GM10847 (cell line): ENCODE results near the gene ADAM23.

Experiments used
- POLR2A ChIP-seq: IDR thresholded peaks from 2 replicates; pipeline ENCODE4 v1.6.1; 2011; ENCODE audit not compliant: insufficient read length; ENCODE audit errors: extremely low read depth

The ADAM23 gene

DNA sequence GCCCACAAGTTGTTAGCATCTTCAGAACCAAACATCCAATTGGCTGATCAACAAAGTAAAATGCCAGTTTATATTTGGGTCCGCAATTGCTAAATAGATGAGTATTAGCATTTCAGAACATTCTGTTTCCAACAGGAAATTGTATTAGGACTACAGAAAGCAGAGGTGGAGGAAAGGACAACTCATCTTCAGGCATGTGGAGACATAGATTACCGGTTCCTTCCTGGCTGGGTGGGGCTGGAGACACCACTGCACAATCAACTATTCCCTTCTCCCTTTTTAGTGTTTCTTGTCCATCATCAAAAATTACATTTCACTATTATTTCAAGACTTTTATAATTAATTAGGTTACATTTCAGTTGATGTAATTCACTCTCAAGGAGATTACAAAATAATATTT is 83.8 kb downstream of the ADAM23 start:
- no peak for TF ChIP-seq POLR2A

- no peak for TF ChIP-seq POLR2A
These were observed 87.4 kb downstream of the ADAM23 start for GRCh38 chr2:206530727-206531126.

GRCh38 chr2:206531996-206532543 is 88.7 kb downstream of the ADAM23 start:
- no peak for TF ChIP-seq POLR2A

DNA sequence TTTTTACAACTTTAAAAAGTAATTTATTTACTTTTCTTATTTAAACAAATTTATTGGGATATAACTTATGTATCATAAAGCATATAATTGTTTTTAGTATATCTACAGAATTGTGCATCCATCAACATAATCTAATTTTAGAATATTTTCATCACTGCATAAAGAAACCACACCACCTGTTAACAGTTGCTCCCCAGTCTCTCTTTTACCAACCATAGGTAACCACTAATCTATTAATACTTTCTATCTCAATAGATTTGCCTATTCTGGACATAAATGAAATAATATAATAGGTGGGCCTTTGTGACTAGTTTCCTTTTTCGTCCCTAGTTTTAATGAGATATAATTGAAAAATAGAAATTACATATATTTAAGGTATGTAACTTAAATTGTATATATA is 90.6 kb downstream of the ADAM23 start:
- TF ChIP-seq POLR2A, result no peak

DNA sequence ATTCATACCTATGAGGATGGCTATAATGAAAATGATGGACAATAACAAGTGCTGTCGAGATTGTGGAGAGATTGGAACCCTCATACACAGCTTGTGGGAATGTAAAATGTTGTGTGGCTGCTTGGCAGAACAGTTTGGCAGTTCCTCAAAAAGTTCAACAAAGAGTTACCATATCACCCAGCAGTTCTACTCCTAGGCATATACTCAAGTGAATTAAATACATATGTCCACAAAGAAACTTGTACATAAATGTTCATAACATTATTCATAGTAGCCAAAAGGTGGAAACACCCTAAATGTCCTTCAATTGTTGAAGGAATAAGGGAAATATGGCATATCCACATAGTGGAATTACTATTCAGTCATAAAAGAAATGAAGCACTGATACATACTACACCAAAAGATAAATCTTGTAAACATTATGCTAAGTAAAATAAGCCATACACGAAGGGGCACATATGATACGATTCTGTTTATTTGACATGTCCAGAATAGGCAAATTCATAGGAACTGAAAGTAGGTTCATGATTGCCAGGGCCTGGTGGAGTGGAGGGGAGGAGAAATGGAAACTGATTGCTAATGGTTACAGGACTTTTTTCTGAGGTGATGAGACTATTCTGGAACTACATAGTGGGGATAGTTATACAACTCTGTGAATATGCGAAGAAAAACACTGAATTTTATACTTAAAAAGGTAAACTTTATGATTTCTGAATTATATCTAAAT is 92.1 kb downstream of the ADAM23 start:
- TF ChIP-seq POLR2A, result no peak

GRCh38 chr2:206540757-206541156 is 97.4 kb downstream of the ADAM23 start:
- TF ChIP-seq POLR2A, result no peak

DNA sequence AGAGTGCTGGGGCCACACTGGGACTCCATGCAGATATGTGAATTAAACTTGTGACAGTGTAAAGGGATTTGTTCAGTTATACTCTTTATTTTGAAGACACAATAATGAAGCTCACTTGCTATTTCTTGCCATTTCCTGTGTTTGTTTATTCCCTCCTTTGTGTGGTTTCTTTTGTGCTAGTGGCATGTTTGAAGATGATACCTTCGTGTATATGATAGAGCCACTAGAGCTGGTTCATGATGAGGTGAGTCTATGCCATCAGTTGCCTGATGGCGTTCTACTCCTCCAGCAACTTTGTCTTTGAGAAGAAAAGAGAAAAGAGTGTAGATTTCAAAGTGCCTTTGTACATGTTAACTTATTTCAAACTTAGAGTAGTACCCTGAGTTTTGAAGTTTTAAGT is 99.7 kb downstream of the ADAM23 start:
- no peak for TF ChIP-seq POLR2A

DNA sequence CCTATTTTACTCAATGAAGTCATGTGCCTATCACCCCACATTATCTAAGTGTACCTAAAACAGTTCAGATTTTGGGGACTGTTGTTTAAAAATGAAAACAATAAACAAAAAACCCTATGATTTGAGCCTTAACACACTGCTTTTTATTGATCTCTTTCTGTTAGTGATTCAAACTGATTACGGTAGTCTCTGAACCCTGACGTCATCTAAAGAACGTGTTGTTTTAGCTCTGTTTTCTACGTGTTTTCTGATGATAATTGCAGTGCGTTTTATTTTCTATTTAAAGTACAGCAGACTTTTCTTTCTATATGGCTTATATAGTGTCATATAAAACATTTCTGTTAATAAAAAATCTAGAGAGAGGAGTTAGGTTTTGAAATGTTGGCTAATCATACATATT is 105.1 kb downstream of the ADAM23 start:
- TF ChIP-seq POLR2A, result no peak

- no peak for TF ChIP-seq POLR2A
These were observed 112.4 kb downstream of the ADAM23 start for GRCh38 chr2:206555721-206556120.

DNA sequence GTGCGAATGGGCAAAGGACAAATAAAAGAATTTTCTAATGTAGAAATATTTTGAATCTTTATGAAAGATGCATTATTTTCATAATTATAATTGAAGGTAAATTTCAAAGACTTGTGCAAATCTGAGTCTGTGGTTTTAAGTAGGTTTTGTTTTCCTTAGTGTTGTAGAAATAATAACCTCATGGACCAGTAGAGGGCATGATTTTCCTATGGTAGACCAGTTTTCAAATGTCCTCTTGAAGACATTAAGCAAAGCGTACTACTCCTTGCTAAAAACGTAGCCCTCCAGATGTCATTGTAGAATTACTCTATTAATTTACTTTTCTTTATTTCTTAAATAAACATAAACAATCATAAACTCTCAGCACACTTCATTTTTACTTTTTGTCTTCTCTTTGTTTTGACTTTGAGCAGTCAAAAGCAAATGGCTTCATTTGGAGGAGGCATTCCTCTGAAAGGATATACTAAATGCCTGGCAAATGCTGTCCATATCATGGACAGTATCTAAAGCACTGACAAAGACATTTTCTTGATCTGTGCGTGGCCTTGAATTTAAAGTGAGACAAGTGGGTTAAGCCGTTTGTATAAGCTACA is 113.1 kb downstream of the ADAM23 start:
- TF ChIP-seq POLR2A, result no peak

DNA sequence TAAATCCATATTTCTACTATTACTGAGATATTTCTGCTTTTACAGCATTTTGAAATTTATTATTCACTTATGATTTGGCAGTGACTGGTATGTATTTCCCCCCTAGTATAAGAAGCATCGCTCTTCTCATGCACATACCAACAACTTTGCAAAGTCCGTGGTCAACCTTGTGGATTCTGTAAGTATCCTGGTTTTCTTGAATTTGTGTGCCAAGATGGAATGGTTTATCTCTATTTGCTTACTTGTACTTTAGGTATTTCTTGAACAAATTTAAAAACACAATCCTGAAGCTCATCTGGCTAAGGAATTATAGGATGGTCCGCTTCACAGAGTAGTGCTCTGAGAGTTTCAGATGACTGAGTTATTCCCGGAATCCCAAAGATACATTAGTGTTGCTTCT is 114.0 kb downstream of the ADAM23 start:
- TF ChIP-seq POLR2A, result no peak

GRCh38 chr2:206558492-206558891 is 115.2 kb downstream of the ADAM23 start:
- TF ChIP-seq POLR2A, result no peak

- TF ChIP-seq POLR2A, result no peak
These were observed 118.6 kb downstream of the ADAM23 start for GRCh38 chr2:206561962-206562361.

GRCh38 chr2:206562375-206562774 is 119.0 kb downstream of the ADAM23 start:
- no peak for TF ChIP-seq POLR2A

GRCh38 chr2:206563374-206563773 is 120.0 kb downstream of the ADAM23 start:
- no peak for TF ChIP-seq POLR2A

- no peak for TF ChIP-seq POLR2A
These were observed 122.3 kb downstream of the ADAM23 start for GRCh38 chr2:206565666-206566065.

GRCh38 chr2:206569470-206569869 is 126.1 kb downstream of the ADAM23 start:
- TF ChIP-seq POLR2A, result no peak

DNA sequence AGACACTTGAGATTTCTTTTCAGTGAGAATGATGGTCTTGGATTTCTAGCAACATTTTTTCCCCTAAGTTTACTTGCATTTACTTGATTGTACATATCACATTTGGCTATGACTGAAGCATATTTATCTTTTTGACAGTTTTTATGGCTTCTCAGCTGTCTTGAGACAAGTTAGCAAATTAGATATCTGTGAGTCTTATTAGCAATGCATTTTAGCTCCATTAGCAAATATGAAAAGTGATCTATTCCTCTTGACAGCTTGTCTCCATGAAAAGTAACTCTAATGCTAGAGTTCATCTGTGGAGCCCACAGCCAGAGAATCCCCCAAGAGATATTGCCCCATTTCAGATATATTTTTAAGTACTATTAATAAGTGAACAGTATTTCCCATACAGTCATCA is 126.9 kb downstream of the ADAM23 start:
- TF ChIP-seq POLR2A, result no peak
